Transverse colon (tissue), 4 donors: Measurements from ENCODE around the gene MCM3. TPM values are rescaled to one million over a fixed set of nuclear protein-coding genes. Genes with fewer than 3 reads are reported as not detected.

Experiments
- DNase-seq: peaks from one replicate; pipeline ENCODE4 v3.0.0-alpha.2; 2019
- H3K27ac ChIP-seq, 4 donors: fragments of 200-600 bp; sonication (generic); 2 replicates each; pipeline ENCODE4 v1.5.1; 2016 to 2018; ENCODE audit warnings: inconsistent platforms in 4 of 4
- H3K27me3 ChIP-seq: fragments of 200-600 bp; sonication (generic); 2 replicates; pipeline ENCODE4 v1.5.1; 2017; ENCODE audit warnings: inconsistent platforms
- H3K36me3 ChIP-seq, 4 donors: fragments of 200-600 bp; sonication (generic); 2 replicates each; pipeline ENCODE4 v1.5.1; 2017 to 2019; ENCODE audit warnings: inconsistent platforms in 4 of 4
- H3K4me1 ChIP-seq, 4 donors: fragments of 200-600 bp; sonication (generic); 2 replicates each; pipeline ENCODE4 v1.5.1; 2017 to 2020; ENCODE audit warnings: inconsistent platforms in 4 of 4
- H3K4me3 ChIP-seq, 4 donors: fragments of 200-600 bp; sonication (generic); 1 replicate in 1 of 4; 2 replicates in 3 of 4; pipeline versions ENCODE4 v1.5.1 to v1.6.1; 2017 to 2019; ENCODE audit warnings: inconsistent platforms in 4 of 4
- H3K9me3 ChIP-seq, 2 donors: fragments of 200-600 bp; sonication (generic); 2 replicates each; pipeline ENCODE4 v1.5.1; 2017 to 2019; ENCODE audit warnings: inconsistent platforms in 2 of 2
- EP300 ChIP-seq: sonication (generic); formaldehyde crosslinking; IDR thresholded peaks from one replicate; pipeline ENCODE4 v1.6.1; 2017; ENCODE audit warnings: antibody characterized with exemption, low read depth
- POLR2A ChIP-seq: fragments of 450-650 bp; IDR thresholded peaks from one replicate; pipeline ENCODE4 v1.6.1; 2016; ENCODE audit warnings: antibody characterized with exemption, mild to moderate bottlenecking, moderate library complexity
- POLR2AphosphoS5 ChIP-seq, 3 donors: sonication (generic); formaldehyde crosslinking; IDR thresholded peaks; one replicate each; pipeline ENCODE4 v1.6.1; 2016; ENCODE audit warnings: antibody characterized with exemption in 3 of 3
- WGBS, 2 donors: methylation state at CpG; one replicate each; pipeline ENCODE4 v1.1.5; 2018; ENCODE audit warnings: low coverage in 1 of 2; 5-methylcytosine and 5-hydroxymethylcytosine counted together
- in situ Hi-C, 4 donors: fragments of 200-750 bp; cut with MboI; loops; one replicate each; pipeline versions ENCODE4 v1.15.0 to v1.15.1; 2017; ENCODE audit warnings: low sequenced_read_pairs in 3 of 4, low pct_ligation_motif_present in 1 of 4, low pct_unique_long_range_greater_than_20kb in 1 of 4
- intact Hi-C: fragments of 100-400 bp; cut with DNase I; formaldehyde crosslinking; loops from one replicate; pipeline ENCODE4 v1.15.1; 2023; ENCODE audit warnings: low total_unique reads
- total RNA-seq, 4 donors: library from RNA; depleted of rRNA; stranded (reverse); fragments of >200 nt; gene quantifications; one replicate each; pipeline ENCODE4 v1.1.0, GENCODE V29; 2016
- TF ChIP-seq, protein P1 (sequence below), 5 experiments: fragments of 200-600 bp in 3 of 5; fragments of 450-650 bp in 2 of 5; sonication (generic) in 3 of 5; IDR thresholded peaks; 1 replicate in 2 of 5; 2 replicates in 3 of 5; pipeline ENCODE4 v1.5.1; 2016 to 2017; ENCODE audit warnings: antibody characterized with exemption in 5 of 5, inconsistent platforms in 3 of 5, mild to moderate bottlenecking in 2 of 5, moderate library complexity in 1 of 5

Gene MCM3
- total RNA-seq, 4 donors from 2014 or later, result 13.5 to 27.3 (median 24.2) TPM

DNA sequence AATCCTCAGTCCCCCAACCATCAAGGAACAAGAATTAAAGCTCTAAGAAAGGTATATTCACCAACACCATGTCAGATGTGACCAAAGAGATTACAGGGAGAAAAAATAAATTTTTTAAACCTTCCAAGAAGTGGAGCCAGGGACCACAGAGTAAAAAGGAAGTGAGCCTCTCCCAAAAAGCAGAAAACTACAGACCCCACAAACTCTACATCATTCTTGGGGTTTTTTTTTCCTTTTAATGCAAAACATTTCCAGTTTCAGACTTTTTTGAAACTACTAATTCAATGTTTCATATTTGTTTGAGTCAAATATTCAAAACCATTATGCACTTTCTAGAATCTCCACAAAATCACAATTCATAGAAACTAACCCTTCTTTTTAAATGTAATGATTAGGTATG, 33.4 kb downstream of the MCM3 start:
- Histone ChIP-seq H3K27ac (no peak overlapping the region), H3K4me1 (no peaks in the 10 kb centered on the region), H3K36me3 (no peaks in the 10 kb centered on the region), H3K9me3 (no peaks in the 10 kb centered on the region), H3K4me3 (no peak overlapping the region), H3K27me3 (peaks cover 32% of the 10 kb centered on the region)
- in situ Hi-C loops (loop anchor here in 2 of 4 donors (25.0 kb wide), 2 partner anchors 89 to 411 kb away; partner anchors contain the start of gene TMEM14A (in 1 of the 2)), intact Hi-C loops (no loop called here)
- DNase-seq, result no peak
- TF ChIP-seq POLR2A (no peak), EP300 (no peak)
- TF ChIP-seq, protein P1, sequence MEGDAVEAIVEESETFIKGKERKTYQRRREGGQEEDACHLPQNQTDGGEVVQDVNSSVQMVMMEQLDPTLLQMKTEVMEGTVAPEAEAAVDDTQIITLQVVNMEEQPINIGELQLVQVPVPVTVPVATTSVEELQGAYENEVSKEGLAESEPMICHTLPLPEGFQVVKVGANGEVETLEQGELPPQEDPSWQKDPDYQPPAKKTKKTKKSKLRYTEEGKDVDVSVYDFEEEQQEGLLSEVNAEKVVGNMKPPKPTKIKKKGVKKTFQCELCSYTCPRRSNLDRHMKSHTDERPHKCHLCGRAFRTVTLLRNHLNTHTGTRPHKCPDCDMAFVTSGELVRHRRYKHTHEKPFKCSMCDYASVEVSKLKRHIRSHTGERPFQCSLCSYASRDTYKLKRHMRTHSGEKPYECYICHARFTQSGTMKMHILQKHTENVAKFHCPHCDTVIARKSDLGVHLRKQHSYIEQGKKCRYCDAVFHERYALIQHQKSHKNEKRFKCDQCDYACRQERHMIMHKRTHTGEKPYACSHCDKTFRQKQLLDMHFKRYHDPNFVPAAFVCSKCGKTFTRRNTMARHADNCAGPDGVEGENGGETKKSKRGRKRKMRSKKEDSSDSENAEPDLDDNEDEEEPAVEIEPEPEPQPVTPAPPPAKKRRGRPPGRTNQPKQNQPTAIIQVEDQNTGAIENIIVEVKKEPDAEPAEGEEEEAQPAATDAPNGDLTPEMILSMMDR (IDR thresholded peaks at IDR 0.05), result no peak

- TF ChIP-seq POLR2AphosphoS5 (IDR thresholded peaks at IDR 0.05) (no peak), POLR2A (no peak), EP300 (no peak)
- TF ChIP-seq, protein P1 (IDR thresholded peaks at IDR 0.05), result no peak
- no peak for DNase-seq
- no peak overlapping the region for H3K27ac ChIP-seq
- peaks cover 16% of the 10 kb centered on the region for H3K27me3 ChIP-seq
- no peaks in the 10 kb centered on the region for H3K4me1 ChIP-seq
- intact Hi-C loops (no loop called here), in situ Hi-C loops (no loop called here)
- no peaks in the 10 kb centered on the region for H3K36me3 ChIP-seq
- WGBS, 2 donors, result 67% methylated on average over 2 of the region's 2 CpGs; no CpG with 5 or more reads in 1 of the 2 donors
- no peak overlapping the region for H3K4me3 ChIP-seq
- no peaks in the 10 kb centered on the region for H3K9me3 ChIP-seq
These were observed 35.5 kb downstream of the MCM3 start for GRCh38 chr6:52249078-52249477.

GRCh38 chr6:52245425-52245824, 39.1 kb downstream of the MCM3 start:
- Histone ChIP-seq H3K36me3 (no peaks in the 10 kb centered on the region), H3K4me1 (no peaks in the 10 kb centered on the region), H3K4me3 (no peak overlapping the region), H3K27ac (no peak overlapping the region), H3K9me3 (no peaks in the 10 kb centered on the region), H3K27me3 (no peaks in the 10 kb centered on the region)
- intact Hi-C loops, result no loop called here
- in situ Hi-C loops, result no loop called here
- 71 to 100% methylated on average over 1 of the region's 1 CpG for WGBS, 2 donors
- DNase-seq, result no peak
- TF ChIP-seq, protein P1 (IDR thresholded peaks at IDR 0.05), result no peak
- TF ChIP-seq EP300, result no peak

DNA sequence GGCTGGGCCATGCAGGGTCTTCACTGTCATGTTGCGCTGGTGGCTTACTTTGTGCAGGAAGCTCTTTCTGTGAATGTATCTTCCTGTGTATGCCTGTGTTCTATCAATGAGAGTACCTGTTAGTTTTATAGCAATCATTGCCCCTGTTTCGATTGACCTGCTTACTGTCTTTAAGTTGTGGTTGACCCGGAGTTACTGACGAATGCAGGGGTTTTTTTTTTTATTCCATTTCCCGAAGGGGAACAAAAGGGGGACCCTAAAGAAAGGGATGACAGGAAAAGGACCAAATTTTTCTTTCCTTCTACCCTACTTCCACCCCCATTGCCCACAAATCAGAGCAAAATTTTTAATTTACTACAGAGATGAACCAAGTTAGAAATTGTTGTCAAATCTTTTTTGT, 40.1 kb downstream of the MCM3 start, which contains the start of gene IL17F:
Gene IL17F, minus strand, starts transcription at position 101 of the 400 bp plus-strand sequence. Its CDS starts 71 bp downstream, at position 30.
- no peak within 1 kb of the TSS for H3K4me3 ChIP-seq
- WGBS, 2 donors, result 71 to 73% methylated on average over 5 of the region's 5 CpGs
- in situ Hi-C loops (no loop called here), intact Hi-C loops (no loop called here)
- no peaks in the 10 kb centered on the region for H3K27me3 ChIP-seq
- no peak for DNase-seq
- no peak within 1 kb of the TSS for H3K27ac ChIP-seq
- H3K9me3 ChIP-seq, result no peaks in the 10 kb centered on the region
- no peaks in the 10 kb centered on the region for H3K36me3 ChIP-seq
- no peaks in the 10 kb centered on the region for H3K4me1 ChIP-seq
- TF ChIP-seq POLR2A (no peak), EP300 (no peak)

DNA sequence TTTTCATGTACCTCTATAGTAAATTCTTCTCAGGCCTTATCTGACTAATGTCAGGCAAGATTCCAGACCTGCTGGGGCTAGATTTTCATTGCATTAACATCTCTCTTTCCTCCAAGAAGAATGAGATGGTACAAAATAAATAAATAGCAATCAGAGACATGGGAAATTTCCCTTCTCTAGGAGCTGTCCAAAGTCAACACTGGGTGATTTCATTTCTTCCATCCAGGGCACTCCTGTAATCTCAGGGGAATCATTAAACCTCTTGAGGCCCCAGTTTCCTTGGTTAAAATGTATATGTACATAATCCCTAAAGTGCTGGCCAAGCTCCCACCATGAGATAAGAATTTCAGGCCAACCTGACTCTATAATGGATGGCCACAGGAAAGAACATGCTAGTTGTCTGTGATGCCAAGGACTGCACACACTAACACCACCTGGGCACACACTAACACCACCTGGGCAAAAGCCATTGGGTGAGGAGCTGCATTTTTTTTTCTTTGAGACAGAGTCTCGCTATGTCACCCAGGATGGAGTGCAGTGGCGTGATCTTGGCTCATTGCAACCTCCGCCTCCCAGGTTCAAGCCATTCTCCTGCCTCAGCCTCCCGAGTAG, 41.2 kb downstream of the MCM3 start:
- no peaks in the 10 kb centered on the region for H3K27me3 ChIP-seq
- no peaks in the 10 kb centered on the region for H3K36me3 ChIP-seq
- 81% methylated on average over 4 of the region's 4 CpGs; no CpG with 5 or more reads in 1 of the 2 donors for WGBS, 2 donors
- TF ChIP-seq, protein P1 (IDR thresholded peaks at IDR 0.05), result no peak
- TF ChIP-seq POLR2A (no peak), POLR2AphosphoS5 (IDR thresholded peaks at IDR 0.05) (no peak), EP300 (no peak)
- no peak overlapping the region for H3K27ac ChIP-seq
- no peak overlapping the region for H3K4me3 ChIP-seq
- intact Hi-C loops (no loop called here), in situ Hi-C loops (no loop called here)
- H3K9me3 ChIP-seq, result no peaks in the 10 kb centered on the region
- no peak for DNase-seq
- no peaks in the 10 kb centered on the region for H3K4me1 ChIP-seq
